H1 (cell line): Measurements from ENCODE around the gene TP63. TPM values are rescaled to one million over a fixed set of nuclear protein-coding genes. Genes with fewer than 3 reads are reported as not detected.

Experiments used
- CTCF ChIA-PET: fragments of 300-600 bp; sonication (Branson Sonifier 250); formaldehyde crosslinking; loops from one replicate; lab custom pipeline; 2021; ENCODE audit not compliant: partially characterized antibody; lab: Charles Lee
- POLR2A ChIA-PET: fragments of 300-600 bp; sonication (Branson Sonifier 250); formaldehyde crosslinking; loops from one replicate; lab custom pipeline; 2021; ENCODE audit warnings: inconsistent platforms; ENCODE audit not compliant: partially characterized antibody; lab: Charles Lee
- DNase-seq, 2 experiments: peaks; one replicate each; pipeline versions ENCODE4 v3.0.0 to v3.0.0-alpha.2; 2010 to 2022; ENCODE audit warnings: low spot score in 2 of 2, low read depth in 1 of 2, mixed read lengths in 1 of 2
- FAIRE-seq: peaks from 2 replicates; lab custom pipeline; 2011; peaks lifted over from hg19 to GRCh38; lab: Jason Lieb, UNC
- H2AFZ ChIP-seq: 2 replicates; pipeline ENCODE4 v1.8.1; 2012; ENCODE audit warnings: low read length, inconsistent platforms
- H2AK5ac ChIP-seq: 2 replicates; pipeline ENCODE4 v1.6.1; 2013; ENCODE audit warnings: low read depth, low read length
- H2BK120ac ChIP-seq: replicated peaks from 2 replicates; pipeline ENCODE3; 2013; ENCODE audit warnings: low read depth, low read length, inconsistent platforms
- H2BK12ac ChIP-seq: 2 replicates; pipeline ENCODE4 v1.6.1; 2013; ENCODE audit warnings: low read depth, low read length
- H2BK15ac ChIP-seq: 2 replicates; pipeline ENCODE4 v1.6.1; 2013; ENCODE audit warnings: low read length
- H2BK20ac ChIP-seq: 2 replicates; pipeline ENCODE4 v1.6.1; 2013; ENCODE audit warnings: low read length
- H2BK5ac ChIP-seq: 2 replicates; pipeline ENCODE4 v1.6.1; 2013; ENCODE audit warnings: low read depth, low read length
- H3K14ac ChIP-seq: 2 replicates; pipeline ENCODE4 v1.6.1; 2013; ENCODE audit warnings: inconsistent platforms; ENCODE audit not compliant: insufficient read length
- H3K18ac ChIP-seq: 2 replicates; pipeline ENCODE4 v1.6.1; 2013; ENCODE audit warnings: low read length; ENCODE audit errors: extremely low read depth
- H3K23ac ChIP-seq: 2 replicates; pipeline ENCODE4 v1.6.1; 2013; ENCODE audit warnings: inconsistent platforms; ENCODE audit not compliant: insufficient read length
- H3K23me2 ChIP-seq: 2 replicates; pipeline ENCODE4 v1.6.1; 2013; ENCODE audit warnings: low read depth, low read length
- H3K27ac ChIP-seq: 2 replicates; pipeline ENCODE4 v1.6.1; 2011; ENCODE audit warnings: low read depth, low read length, inconsistent platforms
- H3K27me3 ChIP-seq, 4 experiments: replicated peaks in 1 of 4; 1 replicate in 1 of 4; 2 replicates in 3 of 4; pipeline versions ENCODE4 v1.6.1 to v1.8.1; 2011 to 2013; ENCODE audit warnings: low read length in 3 of 4, mild to moderate bottlenecking in 3 of 4, inconsistent platforms in 2 of 4, mixed read lengths in 2 of 4, moderate library complexity in 1 of 4; ENCODE audit not compliant: control insufficient read depth in 3 of 4, insufficient read depth in 3 of 4; ENCODE audit errors: extremely low read depth in 1 of 4
- H3K36me3 ChIP-seq, 4 experiments: 2 replicates each; pipeline versions ENCODE4 v1.6.1 to v1.8.1; 2011 to 2013; ENCODE audit warnings: mild to moderate bottlenecking in 4 of 4, low read length in 3 of 4, moderate library complexity in 2 of 4, control low read depth in 1 of 4, inconsistent platforms in 1 of 4; ENCODE audit not compliant: insufficient read depth in 4 of 4, control insufficient read depth in 2 of 4
- H3K4ac ChIP-seq: replicated peaks from 2 replicates; pipeline ENCODE3; 2013; ENCODE audit warnings: low read length, low read depth, mixed read lengths, inconsistent platforms; ENCODE audit not compliant: insufficient read length
- H3K4me1 ChIP-seq, 4 experiments: replicated peaks in 1 of 4; 1 replicate in 1 of 4; 2 replicates in 3 of 4; pipeline versions ENCODE4 v1.6.1 to v1.8.1; 2011 to 2013; ENCODE audit warnings: low read length in 3 of 4, inconsistent platforms in 2 of 4, mixed read lengths in 1 of 4; ENCODE audit not compliant: insufficient read depth in 4 of 4, control insufficient read depth in 3 of 4
- H3K4me2 ChIP-seq, 2 experiments: 2 replicates each; pipeline versions ENCODE4 v1.6.1 to v1.8.1; 2011 to 2013; ENCODE audit warnings: low read depth in 2 of 2, low read length in 2 of 2, control low read depth in 1 of 2, inconsistent platforms in 1 of 2, mild to moderate bottlenecking in 1 of 2; ENCODE audit not compliant: insufficient read depth in 1 of 2
- H3K4me3 ChIP-seq, 4 experiments: fragments of 200-600, 300-600 bp in 1 of 4; sonication (generic), shearing (Covaris generic), sonication (Bioruptor Twin) in 1 of 4; 2 replicates each; pipeline versions ENCODE4 v1.5.1 to v1.8.1; 2011 to 2016; ENCODE audit warnings: low read length in 4 of 4, low read depth in 3 of 4, control low read depth in 2 of 4, inconsistent platforms in 2 of 4, mild to moderate bottlenecking in 2 of 4, mixed read lengths in 1 of 4, moderate library complexity in 1 of 4; ENCODE audit not compliant: insufficient read depth in 2 of 4; ENCODE audit errors: extremely low read depth in 1 of 4
- H3K56ac ChIP-seq: replicated peaks from 2 replicates; pipeline ENCODE3; 2013; ENCODE audit warnings: low read depth, mild to moderate bottlenecking, mixed read lengths, low read length, inconsistent platforms; ENCODE audit not compliant: insufficient read length
- H3K79me1 ChIP-seq: 2 replicates; pipeline ENCODE4 v1.6.1; 2013; ENCODE audit warnings: low read depth, low read length, control low read depth
- H3K79me2 ChIP-seq, 2 experiments: 2 replicates each; pipeline versions ENCODE4 v1.6.1 to v1.8.1; 2012 to 2013; ENCODE audit warnings: low read length in 2 of 2, mild to moderate bottlenecking in 2 of 2, inconsistent platforms in 1 of 2; ENCODE audit not compliant: insufficient read depth in 2 of 2, control insufficient read depth in 1 of 2
- H3K9ac ChIP-seq, 4 experiments: replicated peaks in 1 of 4; 1 replicate in 1 of 4; 2 replicates in 3 of 4; pipeline versions ENCODE4 v1.6.1 to v1.8.1; 2011 to 2013; ENCODE audit warnings: low read depth in 3 of 4, low read length in 3 of 4, control low read depth in 2 of 4, mild to moderate bottlenecking in 2 of 4, moderate library complexity in 2 of 4, inconsistent platforms in 1 of 4; ENCODE audit errors: extremely low read depth in 1 of 4
- H3K9me3 ChIP-seq, 2 experiments: 2 replicates each; pipeline versions ENCODE4 v1.6.1 to v1.8.1; 2012 to 2013; ENCODE audit warnings: mild to moderate bottlenecking in 2 of 2, moderate library complexity in 2 of 2, control low read depth in 1 of 2, inconsistent platforms in 1 of 2, low read depth in 1 of 2, low read length in 1 of 2, mixed read lengths in 1 of 2; ENCODE audit not compliant: insufficient read depth in 2 of 2
- H4K20me1 ChIP-seq, 2 experiments: replicated peaks in 1 of 2; 2 replicates each; pipeline versions ENCODE3 to v1.8.1; 2011 to 2013; ENCODE audit warnings: inconsistent platforms in 2 of 2, low read length in 2 of 2, mild to moderate bottlenecking in 1 of 2; ENCODE audit not compliant: insufficient read depth in 2 of 2, control insufficient read depth in 1 of 2
- H4K5ac ChIP-seq: 2 replicates; pipeline ENCODE4 v1.6.1; 2013; ENCODE audit warnings: low read length, low read depth, mixed read lengths, inconsistent platforms; ENCODE audit not compliant: insufficient read length
- H4K8ac ChIP-seq: 2 replicates; pipeline ENCODE4 v1.8.0; 2013; ENCODE audit warnings: mild to moderate bottlenecking, moderate library complexity, low read length, inconsistent platforms; ENCODE audit not compliant: insufficient read depth; ENCODE audit errors: extremely low read depth
- H4K91ac ChIP-seq: replicated peaks from 2 replicates; pipeline ENCODE3; 2013; ENCODE audit warnings: low read length, mixed read lengths, inconsistent platforms; ENCODE audit not compliant: insufficient read length
- CHD1 ChIP-seq: IDR thresholded peaks from 2 replicates; pipeline ENCODE4 v1.6.1; 2012; ENCODE audit warnings: low read depth, low read length, improper control_type of control experiment
- POU5F1 ChIP-seq: IDR thresholded peaks from 2 replicates; pipeline ENCODE4 v1.6.1; 2011; ENCODE audit warnings: low read depth, mild to moderate bottlenecking, low read length, moderate library complexity
- TBP ChIP-seq: IDR thresholded peaks from 2 replicates; pipeline ENCODE4 v1.6.1; 2011; ENCODE audit warnings: low read depth, low read length, improper control_type of control experiment
- TEAD4 ChIP-seq: IDR thresholded peaks from 2 replicates; pipeline ENCODE4 v1.6.1; 2012; ENCODE audit warnings: low read depth, low read length, inconsistent platforms, mixed read lengths
- YY1 ChIP-seq: IDR thresholded peaks from 2 replicates; pipeline ENCODE4 v1.6.1; 2011; ENCODE audit warnings: low read depth, mild to moderate bottlenecking, low read length
- WGBS, 2 experiments: shearing (Covaris generic) in 1 of 2; methylation state at CpG; one replicate each; pipeline versions ENCODE4 v1.1.6 to v1.1.7; 2013 to 2015; ENCODE audit warnings: low lambda C conversion rate in 2 of 2, mixed read lengths in 2 of 2, inconsistent platforms in 1 of 2, low coverage in 1 of 2, missing lambda C conversion rate in 1 of 2; ENCODE audit not compliant: insufficient replicate concordance in 2 of 2, insufficient coverage in 1 of 2, insufficient read length in 1 of 2; ENCODE audit errors: extremely low coverage in 1 of 2, missing lambda C conversion rate in 1 of 2; 5-methylcytosine and 5-hydroxymethylcytosine counted together
- polyA plus RNA-seq, 7 experiments: library from polyadenylated mRNA; depleted of rRNA in 3 of 7; stranded (reverse) in 5 of 7; unstranded in 2 of 7; fragments of >200 nt in 5 of 7; fragments of 200-250 nt in 2 of 7; gene quantifications; 1 replicate in 5 of 7; 2 replicates in 1 of 7; 4 replicates in 1 of 7; pipeline versions ENCODE4 v1.2.1 to v1.2.3, GENCODE V29; 2011 to 2013; ENCODE audit warnings: missing spikeins in 2 of 7, mixed read lengths in 2 of 7
- total RNA-seq: library from RNA; stranded (reverse); fragmentation: NEBNext Ultra II Directional; extraction: Animal tissue kit (Norgen Biotek cat#: 25700); gene quantifications from 2 replicates; pipeline ENCODE4 v1.2.1, GENCODE V29; 2021

The TP63 gene
- total and polyA plus RNA-seq, 2 of the 8 experiments (the other 6 are each of a cell fraction or from before 2014, with no cell fraction given), result not detected

GRCh38 chr3:189635339-189635738 lies 4.2 kb downstream of the TP63 start:
- Histone ChIP-seq H4K20me1 (no peaks in the 10 kb centered on the region), H2BK20ac (no peak overlapping the region), H3K4ac (no peak overlapping the region), H3K79me1 (no peaks in the 10 kb centered on the region), H3K4me2 (peak overlapping the region in 1 of 2 experiments; percentile 23; a peak in 1 of 4 replicates), H3K4me1 (peaks cover 0 to 3% (median 1%) of the 10 kb centered on the region in 4 experiments; a peak in 2 of 7 replicates), H3K18ac (no peak overlapping the region), H2BK12ac (no peak overlapping the region), H4K8ac (no peak overlapping the region), H3K23me2 (no peaks in the 10 kb centered on the region), H3K14ac (no peak overlapping the region), H3K27me3 (no peaks in the 10 kb centered on the region), H3K36me3 (no peaks in the 10 kb centered on the region), H2BK120ac (no peak overlapping the region), H3K9ac (no peak overlapping the region), H2AK5ac (no peak overlapping the region), H3K27ac (no peak overlapping the region), H2BK15ac (no peak overlapping the region), H3K9me3 (no peaks in the 10 kb centered on the region), H2AFZ (peak overlapping the region; percentile 4; the same call in 1 of the 2 replicates), H4K5ac (peak overlapping the region; percentile 13), H3K4me3 (no peak overlapping the region), H3K56ac (no peak overlapping the region), H3K79me2 (no peaks in the 10 kb centered on the region), H2BK5ac (no peak overlapping the region), H4K91ac (no peak overlapping the region), H3K23ac (no peak overlapping the region)
- FAIRE-seq (peak; percentile 52), DNase-seq (no peak)
- WGBS, 2 experiments, result 20% methylated on average over 3 of the region's 3 CpGs; no CpG with 5 or more reads in 1 of the 2 experiments
- ChIA-PET CTCF (interaction anchor here (1.0 to 2.2 kb wide), 5 partner anchors 11 to 362 kb away, joined by 3 to 9 read pairs (median 4); no protein-coding TSS in a partner anchor), POLR2A (interaction anchor here (0.6 kb wide), 1 partner anchor 28 kb away, joined by 3 read pairs; no protein-coding TSS in a partner anchor)
- no peak for TF ChIP-seq POU5F1
- TF ChIP-seq TBP, result peak; percentile 81
- TF ChIP-seq TEAD4, result no peak
- TF ChIP-seq YY1, result 0 out of 2 replicates have a peak, but pooled peaks have one; percentile 37
- no peak for TF ChIP-seq CHD1
